GM19467 (cell line): Measurements from ENCODE around the gene MRPL55.
"Not testable (repeated sequence)": the region's sequence is repeated elsewhere in the genome, so short reads cannot be mapped to it uniquely, and the experiment has no call there.

Experiments used
- ATAC-seq: cut with Tn5 transposase; IDR thresholded peaks from one replicate; pipeline ENCODE4 v1.9.1; 2021; ENCODE audit warnings: mild to moderate bottlenecking, moderate library complexity; ENCODE audit not compliant: unreplicated experiment

Gene MRPL55

DNA sequence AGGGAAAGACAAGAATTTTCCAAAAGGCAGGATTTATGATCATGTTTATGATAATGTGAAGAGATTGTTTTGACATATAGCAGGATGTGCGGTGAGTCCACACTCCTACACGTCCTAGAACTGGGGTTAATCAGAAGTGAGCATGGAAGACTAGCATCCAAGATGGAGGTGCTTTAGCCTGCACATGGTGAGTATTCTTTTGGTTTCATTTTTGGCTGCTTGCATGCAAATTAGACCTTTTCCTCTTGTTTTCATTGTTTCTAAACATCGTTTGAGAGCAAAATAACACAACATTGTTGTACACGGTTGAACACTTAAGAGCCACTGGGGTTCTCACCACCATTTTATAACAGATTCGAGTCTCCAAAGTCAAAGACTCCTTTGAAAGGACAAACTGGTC lies 16.1 kb upstream of the MRPL55 start:
- ATAC-seq = no peak

DNA sequence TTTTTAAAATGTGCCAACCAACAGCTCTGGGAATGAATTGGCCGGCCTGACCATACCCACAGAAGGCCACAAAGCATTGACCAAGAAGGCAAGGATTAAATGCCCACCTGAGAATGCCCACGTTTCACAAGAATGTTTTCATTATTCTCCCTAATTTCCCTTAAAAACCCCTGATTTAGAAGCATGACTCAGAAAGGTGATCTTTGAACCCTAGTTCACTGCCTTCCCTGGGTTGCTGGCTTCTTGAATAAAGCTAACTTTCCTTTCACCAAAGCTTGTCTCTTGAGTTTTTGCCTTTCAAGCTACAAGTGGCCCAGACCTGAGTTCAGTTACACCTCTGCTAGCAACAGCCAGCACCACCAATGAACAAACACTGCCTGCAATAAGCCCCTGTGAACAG lies 14.4 kb upstream of the MRPL55 start:
- no peak for ATAC-seq

- ATAC-seq = no peak
Measured at GRCh38 chr1:228122921-228123441, 13.9 kb upstream of the MRPL55 start.

GRCh38 chr1:228120857-228121489 lies 11.9 kb upstream of the MRPL55 start:
- no peak for ATAC-seq

GRCh38 chr1:228120351-228120750 lies 11.3 kb upstream of the MRPL55 start:
- no peak for ATAC-seq

DNA sequence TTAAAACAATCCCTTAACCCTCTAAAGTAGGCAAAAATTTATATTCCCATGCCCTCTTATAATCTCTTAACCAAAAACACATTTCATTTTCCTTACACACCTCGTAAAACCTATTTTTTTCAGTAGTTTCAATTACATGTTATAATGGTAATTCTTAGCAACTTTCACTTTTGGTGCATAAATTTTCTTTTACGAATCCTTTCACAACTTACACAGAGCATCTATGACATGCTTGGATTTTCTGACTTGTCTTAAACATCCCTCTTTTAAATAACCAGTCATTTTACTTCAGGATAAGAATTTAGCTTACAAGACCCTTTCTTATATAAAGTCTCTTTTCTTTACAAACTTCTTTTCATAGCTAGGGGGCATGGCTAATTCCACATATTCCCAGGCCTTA lies 8.9 kb upstream of the MRPL55 start:
- ATAC-seq = no peak

DNA sequence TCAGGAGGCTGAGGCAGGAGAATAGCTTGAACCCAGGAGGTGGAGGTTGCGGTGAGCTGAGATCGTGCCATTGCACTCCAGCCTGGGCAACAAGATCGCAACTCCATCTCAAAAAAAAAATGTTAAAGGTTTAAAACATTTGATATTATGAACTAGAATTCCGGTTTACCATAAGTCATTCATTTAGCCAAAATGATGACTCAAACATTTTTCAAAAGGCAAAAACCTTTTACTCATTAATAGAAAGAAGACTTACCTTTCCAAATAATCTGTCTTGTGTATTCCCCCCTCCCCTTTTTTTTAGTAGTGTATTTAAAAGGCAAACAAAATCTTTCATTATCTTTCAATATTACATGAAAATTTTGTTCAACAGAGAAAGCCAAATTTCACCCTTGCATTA lies 8.2 kb upstream of the MRPL55 start:
- ATAC-seq = no peak

DNA sequence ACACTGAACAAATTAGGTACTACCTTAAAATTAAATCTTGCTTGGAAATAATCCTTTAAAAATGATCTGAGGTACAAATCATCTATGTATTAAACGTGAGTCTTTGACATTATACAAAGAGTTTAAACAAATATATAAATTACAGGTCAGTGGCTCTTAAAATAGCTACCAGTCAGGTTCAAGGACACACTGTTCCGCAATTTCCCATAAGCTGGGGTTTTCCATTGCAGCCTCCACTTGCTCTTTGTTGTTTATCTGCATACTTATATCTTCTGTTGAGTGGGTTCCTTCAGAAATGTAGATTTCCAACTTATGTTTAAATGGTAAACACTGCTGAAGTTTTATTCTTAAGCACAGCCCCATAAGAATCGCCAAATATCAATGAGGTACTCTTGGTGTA lies 5.7 kb upstream of the MRPL55 start:
- no peak for ATAC-seq

DNA sequence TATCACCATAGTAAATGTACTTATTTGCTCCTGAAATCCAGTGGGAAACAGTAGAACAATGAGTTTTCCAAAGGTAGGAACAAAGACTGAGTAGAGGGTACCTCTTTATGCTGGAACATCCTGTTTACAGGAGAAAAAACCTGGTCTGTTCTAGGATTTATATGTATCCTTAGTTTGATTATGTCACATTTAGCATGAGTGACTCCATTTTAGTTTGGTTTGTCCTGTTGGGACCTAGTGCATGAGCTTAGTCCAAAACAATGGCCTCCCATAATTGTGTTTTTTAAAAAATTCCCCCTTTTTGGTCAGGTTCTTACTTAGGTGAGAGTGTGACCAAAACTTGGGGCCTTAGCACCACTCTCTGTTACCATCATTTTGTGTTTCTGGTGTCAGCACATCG lies 3.5 kb upstream of the MRPL55 start:
- ATAC-seq = no peak

DNA sequence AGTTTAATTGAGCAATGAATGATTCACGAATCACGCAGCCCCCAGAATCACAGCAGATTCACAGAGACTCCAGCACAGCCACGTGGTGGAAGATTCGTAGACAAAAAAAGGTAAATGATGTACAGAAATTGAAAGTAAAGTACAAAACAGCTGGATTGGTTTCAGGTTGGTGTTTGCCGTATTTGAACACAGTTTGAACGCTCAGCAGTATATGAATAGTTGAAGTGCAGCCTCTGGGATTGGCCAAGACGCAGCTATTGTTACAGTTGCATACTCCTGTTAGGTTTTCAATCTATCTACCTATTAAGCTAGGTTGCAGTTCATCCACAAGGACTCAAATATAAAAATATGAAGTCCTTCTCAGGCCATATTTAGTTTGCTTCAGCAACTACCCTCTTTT lies 3.1 kb upstream of the MRPL55 start:
- ATAC-seq = no peak

DNA sequence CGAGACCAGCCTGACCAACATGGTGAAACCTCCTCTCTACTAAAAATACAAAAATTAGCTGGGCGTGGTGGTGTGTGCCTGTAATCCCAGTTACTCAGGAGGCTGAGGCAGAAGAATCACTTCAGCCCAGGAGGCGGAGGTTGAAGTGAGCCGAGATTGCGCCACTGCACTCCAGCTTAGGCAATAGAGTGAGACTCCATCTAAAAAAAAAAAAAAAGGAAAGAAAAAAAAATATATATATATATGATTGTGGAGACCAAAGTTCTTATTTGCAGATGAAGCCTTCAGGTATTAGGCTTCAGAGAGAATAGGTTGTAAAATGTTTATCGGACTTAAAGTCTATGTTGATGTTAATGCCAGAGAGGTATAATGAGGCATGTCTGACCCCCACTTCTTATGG lies 2.2 kb upstream of the MRPL55 start:
- not testable (repeated sequence) for ATAC-seq

DNA sequence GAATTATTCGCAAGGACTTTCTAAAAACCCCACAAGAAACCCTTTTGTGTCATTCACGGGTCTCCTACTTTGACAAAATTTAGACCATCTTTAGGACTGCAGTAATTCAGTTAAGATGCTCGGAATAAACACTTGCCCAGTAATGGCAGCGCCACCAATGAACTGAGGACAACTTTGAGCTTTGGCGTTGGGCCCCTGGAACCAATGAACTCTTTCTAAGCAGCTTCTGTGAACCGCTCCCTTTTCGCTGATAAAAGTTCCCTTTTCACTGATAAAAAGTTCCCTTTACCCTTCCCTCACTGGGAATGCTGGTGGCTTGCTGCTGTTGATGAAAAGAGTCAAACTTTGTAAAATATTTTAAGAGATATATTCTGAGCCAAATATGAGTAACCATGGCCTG lies 1.5 kb upstream of the MRPL55 start:
- no peak for ATAC-seq

DNA sequence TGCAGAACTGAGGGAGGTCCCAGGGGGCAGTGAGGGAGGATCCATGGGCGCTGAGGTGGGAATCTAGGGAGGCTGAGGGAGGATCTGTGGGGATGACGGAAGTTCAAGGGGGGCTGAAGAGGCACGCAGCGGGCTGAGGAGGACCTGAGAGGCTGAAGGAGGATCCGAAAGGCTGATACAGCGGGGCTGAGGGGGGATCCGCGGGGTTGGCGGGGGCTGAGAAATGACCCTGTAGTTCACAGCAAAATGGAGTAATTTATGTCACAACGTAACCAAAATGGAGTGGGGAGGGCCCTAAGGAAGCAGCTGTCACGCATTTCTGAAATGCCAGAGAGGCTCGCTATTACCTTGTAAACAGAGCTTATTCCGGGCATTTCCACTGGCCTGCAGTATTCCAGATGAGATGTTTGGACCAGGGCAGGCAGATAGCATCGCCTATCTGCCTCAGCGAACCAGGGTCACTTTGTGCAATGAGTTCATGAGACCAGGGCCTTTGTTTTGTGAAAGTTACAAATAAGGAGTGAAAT lies 926 bp upstream of the MRPL55 start:
- ATAC-seq = no peak

GRCh38 chr1:228108742-228109072 lies 392 bp downstream of the MRPL55 start:
- ATAC-seq = no peak

DNA sequence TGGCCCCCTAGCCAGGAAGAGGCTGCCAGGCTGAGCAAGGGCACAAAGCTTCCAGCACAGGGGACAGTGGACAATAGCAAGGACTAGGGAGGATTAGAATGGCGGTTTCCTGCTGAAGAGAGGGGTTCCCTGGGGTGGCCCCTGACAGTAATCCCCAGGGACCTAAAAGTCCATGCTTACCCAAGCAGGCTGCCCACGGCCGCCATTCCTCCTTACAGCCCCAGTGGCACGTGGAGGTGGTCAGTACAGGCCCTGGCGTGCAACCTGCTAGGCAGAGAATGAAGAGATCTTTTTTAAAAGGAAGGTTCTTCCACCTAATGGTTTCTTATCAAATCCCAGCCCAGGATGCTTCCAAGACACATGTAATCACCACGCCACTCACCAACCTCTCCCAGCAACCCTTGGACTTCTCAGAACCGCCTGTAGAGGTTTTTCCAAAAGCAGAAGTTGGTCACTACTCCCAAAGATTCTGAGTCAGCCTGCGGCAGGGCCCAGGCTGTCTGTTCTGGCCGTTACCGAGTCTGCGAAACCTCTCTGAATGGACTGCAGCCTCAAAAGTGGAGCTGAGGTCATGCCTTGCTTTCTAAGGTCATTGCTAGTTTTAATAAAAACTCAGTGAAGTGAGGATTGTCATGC lies 926 bp downstream of the MRPL55 start:
- no peak for ATAC-seq

GRCh38 chr1:228107636-228108035 lies 1.5 kb downstream of the MRPL55 start:
- ATAC-seq = no peak

DNA sequence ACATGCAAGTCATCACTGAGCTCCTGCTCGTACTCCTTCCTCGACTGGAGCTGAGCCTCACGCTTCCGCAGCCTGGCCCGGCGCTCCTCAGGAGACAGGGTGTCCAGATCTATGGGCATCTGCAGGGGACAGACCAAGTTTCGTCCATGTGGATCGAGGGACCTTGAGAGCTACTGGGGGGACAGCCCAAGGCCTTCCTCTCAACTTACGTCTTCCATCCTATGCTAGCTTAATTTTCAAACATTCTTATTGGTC lies 2.4 kb downstream of the MRPL55 start:
- ATAC-seq = no peak

- no peak for ATAC-seq
Measured at GRCh38 chr1:228105996-228106799, 2.9 kb downstream of the MRPL55 start.

GRCh38 chr1:228105270-228105995 lies 3.7 kb downstream of the MRPL55 start:
- ATAC-seq = no peak

GRCh38 chr1:228104526-228105269 lies 4.4 kb downstream of the MRPL55 start:
- no peak for ATAC-seq
